Measurements from ENCODE around the gene PTPN11. TPM values are rescaled to one million over a fixed set of nuclear protein-coding genes. Genes with fewer than 3 reads are reported as not detected.
"Not testable (repeated sequence)": the region's sequence is repeated elsewhere in the genome, so short reads cannot be mapped to it uniquely, and the experiment has no call there.

Gene PTPN11
- total and polyA plus RNA-seq, 12 donors: 14.4 to 129 (median 72.0) TPM

DNA sequence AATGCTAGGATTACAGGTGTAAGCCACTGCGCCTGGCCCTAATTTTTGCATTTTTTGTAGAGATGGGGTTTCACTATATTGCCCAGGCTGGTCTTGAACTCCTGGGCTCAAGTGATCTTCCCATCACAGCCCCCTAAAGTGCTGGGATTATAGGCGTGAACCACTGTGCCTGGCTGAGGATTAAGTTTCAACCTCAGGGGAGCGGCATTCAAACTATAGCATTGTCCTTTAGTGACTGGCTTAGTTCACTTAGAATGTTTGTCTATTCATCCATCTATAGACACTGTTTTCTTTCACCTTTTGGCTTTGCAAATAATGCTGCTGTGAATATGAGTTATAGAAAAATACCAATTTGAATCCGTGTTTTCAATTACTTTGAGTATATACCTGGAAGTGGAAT lies 25.2 kb downstream of the PTPN11 start:
- intact Hi-C loops (cut with DNase I): no loop called here

GRCh38 chr12:112446008-112446725 lies 27.4 kb downstream of the PTPN11 start:
- H3K9me3 ChIP-seq (replicated peaks in 1 of 3): no peaks in the 10 kb centered on the region
- no peak for TF ChIP-seq POLR2A (IDR thresholded peaks at IDR 0.05)
- no peak for TF ChIP-seq CTCF (IDR thresholded peaks at IDR 0.05)
- H3K27me3 ChIP-seq: no peaks in the 10 kb centered on the region
- H3K4me3 ChIP-seq: no peak overlapping the region
- DNase-seq: no peak
- no peaks in the 10 kb centered on the region for H3K4me1 ChIP-seq (replicated peaks in 1 of 2)
- intact Hi-C loops (cut with DNase I): no loop called here
- peaks cover 0 to 33% of the 10 kb centered on the region in 2 donors for H3K36me3 ChIP-seq (replicated peaks in 1 of 2)
- WGBS, 4 donors: 79 to 86% (median 83%) methylated on average over 3 of the region's 3 CpGs
- no peak overlapping the region for H3K27ac ChIP-seq

More for the DNA sequence above, 25.2 kb downstream of the PTPN11 start:
- Histone ChIP-seq H3K4me1 (replicated peaks in 1 of 2) (peaks cover 0 to 2% of the 10 kb centered on the region in 2 donors), H3K27ac (no peak overlapping the region), H3K4me3 (no peak overlapping the region), H3K9me3 (replicated peaks in 1 of 3) (no peaks in the 10 kb centered on the region), H3K36me3 (replicated peaks in 1 of 2) (peaks cover 0 to 21% of the 10 kb centered on the region in 2 donors), H3K27me3 (no peaks in the 10 kb centered on the region)
- WGBS, 4 donors: 96 to 97% (median 97%) methylated on average over 4 of the region's 4 CpGs
- TF ChIP-seq POLR2A (IDR thresholded peaks at IDR 0.05) (no peak), CTCF (IDR thresholded peaks at IDR 0.05) (no peak)
- DNase-seq: no peak

GRCh38 chr12:112447106-112447505 lies 28.4 kb downstream of the PTPN11 start:
- WGBS, 4 donors: 75 to 82% (median 80%) methylated on average over 3 of the region's 3 CpGs
- TF ChIP-seq POLR2A (IDR thresholded peaks at IDR 0.05) (no peak), CTCF (IDR thresholded peaks at IDR 0.05) (no peak)
- peaks cover 0 to 33% of the 10 kb centered on the region in 2 donors for H3K36me3 ChIP-seq (replicated peaks in 1 of 2)
- H3K9me3 ChIP-seq (replicated peaks in 1 of 3): no peaks in the 10 kb centered on the region
- H3K27ac ChIP-seq: no peak overlapping the region
- H3K27me3 ChIP-seq: no peaks in the 10 kb centered on the region
- DNase-seq: no peak
- intact Hi-C loops (cut with DNase I): no loop called here
- H3K4me1 ChIP-seq (replicated peaks in 1 of 2): no peaks in the 10 kb centered on the region
- no peak overlapping the region for H3K4me3 ChIP-seq

DNA sequence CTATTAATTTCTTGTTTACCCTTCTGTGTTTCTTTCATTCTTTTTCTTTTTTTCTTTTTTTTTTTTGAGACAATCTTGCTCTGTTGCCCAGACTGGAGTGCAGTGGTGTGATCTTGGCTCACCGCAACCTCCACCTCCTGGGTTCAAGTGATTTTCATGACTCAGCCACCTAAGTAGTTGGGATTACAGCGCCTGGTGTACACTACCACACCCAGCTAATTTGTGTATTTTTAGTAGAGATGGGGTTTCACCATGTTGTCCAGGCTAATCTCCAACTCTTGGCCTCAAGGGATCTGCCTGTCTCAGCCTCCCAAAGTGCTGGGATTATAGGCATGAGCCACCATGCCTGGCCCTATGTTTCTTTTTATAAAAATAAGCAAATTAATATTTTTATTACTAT lies 29.4 kb downstream of the PTPN11 start:
- WGBS, 4 donors: 92 to 96% (median 94%) methylated on average over 2 of the region's 2 CpGs
- intact Hi-C loops (cut with DNase I); DNase-seq; H3K27ac ChIP-seq; H3K9me3 ChIP-seq (replicated peaks in 1 of 3); H3K4me3 ChIP-seq; H3K27me3 ChIP-seq; H3K4me1 ChIP-seq (replicated peaks in 1 of 2): not testable (repeated sequence)
- peaks cover 0 to 33% of the 10 kb centered on the region in 2 donors for H3K36me3 ChIP-seq (replicated peaks in 1 of 2)

- Histone ChIP-seq H3K27me3 (no peaks in the 10 kb centered on the region), H3K36me3 (replicated peaks in 1 of 2) (peaks cover 0 to 59% of the 10 kb centered on the region in 2 donors), H3K9me3 (replicated peaks in 1 of 3) (no peaks in the 10 kb centered on the region), H3K4me1 (replicated peaks in 1 of 2) (no peaks in the 10 kb centered on the region), H3K4me3 (no peak overlapping the region), H3K27ac (no peak overlapping the region)
- TF ChIP-seq POLR2A (IDR thresholded peaks at IDR 0.05) (no peak), CTCF (IDR thresholded peaks at IDR 0.05) (no peak)
- DNase-seq: no peak
- WGBS, 4 donors: 70 to 81% (median 75%) methylated on average over 4 of the region's 4 CpGs
- intact Hi-C loops (cut with DNase I): no loop called here
Measured at GRCh38 chr12:112450725-112451124, 32.0 kb downstream of the PTPN11 start.

All from adrenal gland (tissue), 12 donors.